ELF-1 (cell line): ENCODE data around the gene RBMS1.

Experiments used
- DNase-seq: peaks from one replicate; pipeline ENCODE4 v3.0.0-alpha.2; 2016; ENCODE audit warnings: low read depth, low spot score

The RBMS1 gene

GRCh38 chr2:160253440-160254188 is 240.0 kb downstream of the RBMS1 start:
- DNase-seq, result no peak

- no peak for DNase-seq
Observed at GRCh38 chr2:160252900-160253299, 240.7 kb downstream of the RBMS1 start.

GRCh38 chr2:160252278-160252887 is 241.2 kb downstream of the RBMS1 start:
- no peak for DNase-seq

- DNase-seq, result no peak
Observed at GRCh38 chr2:160251569-160251968, 242.0 kb downstream of the RBMS1 start.

- DNase-seq, result no peak
Observed at GRCh38 chr2:160249876-160250275, 243.7 kb downstream of the RBMS1 start.

GRCh38 chr2:160247296-160248035 is 246.1 kb downstream of the RBMS1 start:
- DNase-seq, result no peak

GRCh38 chr2:160246356-160246755 is 247.3 kb downstream of the RBMS1 start:
- no peak for DNase-seq

- no peak for DNase-seq
Observed at GRCh38 chr2:160245614-160246155, 247.9 kb downstream of the RBMS1 start.

- peak; percentile 30 for DNase-seq
Observed at GRCh38 chr2:160242893-160243564, 250.6 kb downstream of the RBMS1 start.

GRCh38 chr2:160241251-160242137 is 252.1 kb downstream of the RBMS1 start:
- DNase-seq, result no peak

- no peak for DNase-seq
Observed at GRCh38 chr2:160239436-160239835, 254.2 kb downstream of the RBMS1 start.

GRCh38 chr2:160238392-160238791 is 255.2 kb downstream of the RBMS1 start:
- DNase-seq, result no peak

GRCh38 chr2:160232905-160233475 is 260.6 kb downstream of the RBMS1 start:
- no peak for DNase-seq

GRCh38 chr2:160229591-160229990 is 264.0 kb downstream of the RBMS1 start:
- DNase-seq, result no peak

- DNase-seq, result no peak
Observed at GRCh38 chr2:160228141-160228917, 265.3 kb downstream of the RBMS1 start.

- DNase-seq, result peak; percentile 36
Observed at GRCh38 chr2:160227293-160227915, 266.2 kb downstream of the RBMS1 start.

GRCh38 chr2:160226367-160226766 is 267.2 kb downstream of the RBMS1 start:
- DNase-seq, result peak; percentile 26

- peak; percentile 32 for DNase-seq
Observed at GRCh38 chr2:160225722-160226121, 267.9 kb downstream of the RBMS1 start.

- DNase-seq, result no peak
Observed at GRCh38 chr2:160224507-160224906, 269.1 kb downstream of the RBMS1 start.
